ENCODE measurements around the gene CD9. TPM values are rescaled to one million over a fixed set of nuclear protein-coding genes. Genes with fewer than 3 reads are reported as not detected.

Gene CD9
- total RNA-seq, 1 donor from 2014 or later = 437 TPM

DNA sequence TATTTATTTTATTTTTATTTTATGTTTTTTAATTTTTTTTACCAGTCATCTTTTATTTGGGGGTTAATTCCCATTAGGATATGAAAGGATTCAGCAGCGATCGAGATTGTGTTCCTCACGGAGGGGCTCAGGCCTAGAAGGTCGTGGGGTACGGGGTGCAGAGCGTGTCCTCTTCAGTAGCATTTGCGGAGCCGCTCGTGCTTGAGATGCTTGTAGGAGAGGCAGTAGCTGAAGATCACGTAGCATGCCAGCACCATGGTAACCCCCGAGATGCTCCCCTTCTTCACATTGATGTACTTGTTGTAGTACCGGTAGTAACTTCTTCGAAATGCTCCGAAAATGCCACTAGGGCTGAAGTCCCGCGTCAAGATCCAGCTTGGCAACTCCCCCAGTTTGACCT, 69.8 kb downstream of the CD9 start:
- intact Hi-C loops (cut with DNase I) = no loop called here
- no peaks in the 10 kb centered on the region for H3K9me3 ChIP-seq
- DNase-seq (peak; percentile 39), ATAC-seq (no peak)
- H3K27me3 ChIP-seq (ENCODE audit: low read depth) = no peaks in the 10 kb centered on the region
- H3K4me1 ChIP-seq = peaks cover 49% of the 10 kb centered on the region
- TF ChIP-seq, protein P1, sequence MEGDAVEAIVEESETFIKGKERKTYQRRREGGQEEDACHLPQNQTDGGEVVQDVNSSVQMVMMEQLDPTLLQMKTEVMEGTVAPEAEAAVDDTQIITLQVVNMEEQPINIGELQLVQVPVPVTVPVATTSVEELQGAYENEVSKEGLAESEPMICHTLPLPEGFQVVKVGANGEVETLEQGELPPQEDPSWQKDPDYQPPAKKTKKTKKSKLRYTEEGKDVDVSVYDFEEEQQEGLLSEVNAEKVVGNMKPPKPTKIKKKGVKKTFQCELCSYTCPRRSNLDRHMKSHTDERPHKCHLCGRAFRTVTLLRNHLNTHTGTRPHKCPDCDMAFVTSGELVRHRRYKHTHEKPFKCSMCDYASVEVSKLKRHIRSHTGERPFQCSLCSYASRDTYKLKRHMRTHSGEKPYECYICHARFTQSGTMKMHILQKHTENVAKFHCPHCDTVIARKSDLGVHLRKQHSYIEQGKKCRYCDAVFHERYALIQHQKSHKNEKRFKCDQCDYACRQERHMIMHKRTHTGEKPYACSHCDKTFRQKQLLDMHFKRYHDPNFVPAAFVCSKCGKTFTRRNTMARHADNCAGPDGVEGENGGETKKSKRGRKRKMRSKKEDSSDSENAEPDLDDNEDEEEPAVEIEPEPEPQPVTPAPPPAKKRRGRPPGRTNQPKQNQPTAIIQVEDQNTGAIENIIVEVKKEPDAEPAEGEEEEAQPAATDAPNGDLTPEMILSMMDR (IDR thresholded peaks at IDR 0.05) = no peak
- no peak overlapping the region for H3K4me3 ChIP-seq
- no peak overlapping the region for H3K27ac ChIP-seq
- no peaks in the 10 kb centered on the region for H3K36me3 ChIP-seq

DNA sequence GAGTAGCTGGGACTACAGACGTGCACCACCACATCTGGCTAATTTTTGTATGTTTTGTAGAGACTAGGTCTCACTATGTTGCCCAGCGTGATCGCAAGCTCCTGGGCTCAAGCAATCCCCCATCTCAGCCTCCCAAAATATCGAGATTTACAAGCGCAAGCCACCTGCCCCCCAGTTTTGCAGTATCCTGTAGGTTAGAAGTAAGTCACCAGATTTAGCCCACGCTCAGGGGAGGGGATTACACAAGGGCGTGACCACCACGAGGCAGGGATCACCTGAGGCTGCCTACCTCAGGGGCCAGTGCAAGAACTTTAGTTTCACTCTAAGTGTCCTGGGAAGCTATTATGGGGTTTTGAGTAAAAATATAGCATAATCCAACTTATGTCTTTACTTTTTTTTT, 71.1 kb downstream of the CD9 start:
- H3K27ac ChIP-seq = no peak overlapping the region
- no peaks in the 10 kb centered on the region for H3K9me3 ChIP-seq

DNA sequence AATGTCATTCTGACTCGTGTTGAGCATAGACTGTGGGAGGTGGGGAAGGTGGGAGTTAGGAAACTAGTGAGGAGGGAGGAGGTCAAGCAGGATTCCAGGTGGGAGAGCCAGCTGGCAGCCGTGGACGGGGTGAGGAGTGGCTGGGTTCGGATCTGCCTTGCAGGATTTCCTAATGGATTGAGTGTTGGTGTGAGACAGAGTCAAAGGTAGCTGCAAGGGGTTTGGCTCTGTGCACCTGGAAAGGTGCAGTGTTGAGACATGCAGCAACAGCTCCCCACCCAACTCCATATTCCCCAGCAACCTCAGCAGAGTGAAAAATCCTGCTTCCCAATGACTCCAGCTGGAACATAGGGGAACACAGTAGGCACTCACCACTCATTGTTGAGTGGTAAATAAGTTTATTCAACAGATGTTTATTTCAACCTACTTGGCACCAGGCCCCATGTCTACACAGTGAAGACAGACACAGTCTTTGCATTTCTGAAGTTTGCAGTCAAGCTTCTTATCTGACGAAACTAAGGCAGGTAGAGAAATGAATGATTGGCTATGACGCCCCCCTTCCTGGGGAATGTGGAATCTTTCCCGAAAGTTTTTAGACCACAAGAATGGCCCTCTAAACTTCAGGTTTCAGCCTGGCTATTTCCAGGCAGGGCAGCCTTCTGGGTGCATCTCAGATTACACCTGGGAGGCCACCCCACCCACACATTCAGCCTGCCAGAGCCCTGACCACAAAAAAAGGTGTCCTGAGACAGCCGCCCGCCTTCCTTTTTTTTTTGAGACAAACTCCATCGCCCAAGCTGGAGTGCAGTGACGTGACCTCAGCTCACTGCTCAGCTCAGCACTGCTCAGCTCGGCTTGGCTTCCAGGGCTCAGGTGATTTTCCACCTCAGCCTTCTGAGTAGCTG, 72.4 kb downstream of the CD9 start:
- TF ChIP-seq, protein P1 (IDR thresholded peaks at IDR 0.05) = no peak
- DNase-seq = peak; percentile 76
- Histone ChIP-seq H3K4me1 (peaks cover 43% of the 10 kb centered on the region), H3K27ac (peak overlapping the region; percentile 76), H3K27me3 (ENCODE audit: low read depth) (no peaks in the 10 kb centered on the region), H3K4me3 (no peak overlapping the region), H3K9me3 (no peaks in the 10 kb centered on the region), H3K36me3 (no peaks in the 10 kb centered on the region)
- peak; percentile 80 to 82 for ATAC-seq
- intact Hi-C loops (cut with DNase I) = no loop called here

More for the DNA sequence above, 71.1 kb downstream of the CD9 start:
- intact Hi-C loops (cut with DNase I) = no loop called here
- H3K36me3 ChIP-seq = no peaks in the 10 kb centered on the region
- TF ChIP-seq, protein P1 (IDR thresholded peaks at IDR 0.05) = no peak
- DNase-seq (peak; percentile 10), ATAC-seq (no peak)
- peaks cover 45% of the 10 kb centered on the region for H3K4me1 ChIP-seq
- no peaks in the 10 kb centered on the region for H3K27me3 ChIP-seq (ENCODE audit: low read depth)
- H3K4me3 ChIP-seq = no peak overlapping the region

DNA sequence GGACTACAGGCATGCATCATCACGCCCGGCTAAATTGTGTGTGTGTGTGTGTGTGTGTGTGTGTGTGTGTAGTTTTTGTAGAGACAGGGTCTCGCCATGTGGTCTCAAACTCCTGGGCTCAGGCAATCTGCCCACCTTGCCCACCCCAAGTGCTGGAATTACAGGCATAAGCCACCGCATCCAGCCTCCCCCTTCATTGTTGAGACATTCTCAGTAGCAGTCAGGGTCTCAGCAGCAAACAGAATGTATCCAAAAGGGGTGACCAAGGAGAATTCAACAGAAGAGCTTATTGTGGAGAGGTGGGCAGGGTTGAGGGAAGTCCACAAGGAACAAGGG, 73.0 kb downstream of the CD9 start:
- intact Hi-C loops (cut with DNase I) = no loop called here
- Histone ChIP-seq H3K36me3 (no peaks in the 10 kb centered on the region), H3K9me3 (no peaks in the 10 kb centered on the region), H3K4me3 (no peak overlapping the region), H3K27me3 (ENCODE audit: low read depth) (no peaks in the 10 kb centered on the region), H3K4me1 (peaks cover 46% of the 10 kb centered on the region), H3K27ac (peak overlapping the region; percentile 76)
- TF ChIP-seq, protein P1 (IDR thresholded peaks at IDR 0.05) = no peak
- ATAC-seq (no peak), DNase-seq (no peak)

DNA sequence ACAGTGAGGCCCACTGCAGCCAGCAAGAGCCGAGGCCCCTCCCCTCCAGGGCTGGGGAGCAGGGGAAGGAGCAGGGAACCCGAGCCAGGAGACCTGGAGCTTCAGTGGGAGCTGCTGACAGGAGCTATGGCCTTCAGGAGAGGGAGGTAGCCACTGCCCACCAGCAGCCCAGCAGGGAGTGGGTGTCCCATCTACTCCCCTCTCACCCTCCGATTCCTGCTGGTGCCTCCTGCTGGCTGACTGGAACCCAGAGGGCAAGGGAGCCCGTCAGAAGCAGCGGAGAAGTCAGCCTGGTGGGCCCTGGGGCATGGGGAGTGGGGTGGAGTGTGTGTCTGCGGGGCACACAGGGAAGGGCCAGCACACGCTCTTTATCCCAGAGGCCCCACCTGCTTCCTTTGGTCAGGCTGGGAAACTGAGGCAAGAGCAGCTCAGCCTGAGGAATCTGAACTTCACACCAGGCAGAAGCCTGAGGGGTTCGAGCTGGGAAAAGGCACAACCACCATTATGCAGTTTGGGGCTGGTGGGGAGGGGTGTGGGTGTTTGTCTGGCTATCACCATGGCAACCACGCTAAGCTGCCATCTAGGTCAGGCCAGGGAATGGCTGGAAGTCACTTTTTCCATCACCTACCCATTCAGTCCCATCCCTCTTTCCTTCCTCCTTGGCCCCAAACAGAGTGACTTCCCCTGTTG, 73.5 kb downstream of the CD9 start:
- Histone ChIP-seq H3K4me1 (peaks cover 44% of the 10 kb centered on the region), H3K36me3 (no peaks in the 10 kb centered on the region), H3K27ac (peak overlapping the region; percentile 76), H3K4me3 (no peak overlapping the region), H3K9me3 (no peaks in the 10 kb centered on the region), H3K27me3 (ENCODE audit: low read depth) (no peaks in the 10 kb centered on the region)
- intact Hi-C loops (cut with DNase I) = no loop called here
- DNase-seq = peak; percentile 43
- no peak for ATAC-seq
- TF ChIP-seq, protein P1 (IDR thresholded peaks at IDR 0.05) = no peak
